Erythroblast (primary cell): ENCODE measurements around the gene CNGB1.

Experiments
- GATA1 ChIP-seq: IDR thresholded peaks from 2 replicates; pipeline ENCODE4 v1.6.1; 2011; ENCODE audit warnings: low read depth, mild to moderate bottlenecking, control low read depth, low read length, moderate library complexity
- POLR2A ChIP-seq: IDR thresholded peaks from 2 replicates; pipeline ENCODE4 v1.6.1; 2011; ENCODE audit warnings: mild to moderate bottlenecking, low read length

GRCh38 chr16:57960826-57961472, 10.0 kb downstream of the CNGB1 start:
- TF ChIP-seq GATA1, result no peak
- TF ChIP-seq POLR2A, result no peak
